ENCODE results near the gene ADAM23.
"Not testable (repeated sequence)": the region's sequence is repeated elsewhere in the genome, so short reads cannot be mapped to it uniquely, and the experiment has no call there.

ADAM23 gene

GRCh38 chr2:206442833-206443734 lies at the start of gene ADAM23:
Gene ADAM23 (plus strand): TSS chr2:206443532. CDS start chr2:206443867, 335 bp downstream.
- peak; percentile 61 for DNase-seq

- DNase-seq = no peak
These were observed 47.1 kb upstream of the ADAM23 start for GRCh38 chr2:206396211-206396610.

GRCh38 chr2:206402956-206403569 lies 40.3 kb upstream of the ADAM23 start:
- not testable (repeated sequence) for DNase-seq

- DNase-seq = no peak
These were observed 34.7 kb upstream of the ADAM23 start for GRCh38 chr2:206408323-206409320.

GRCh38 chr2:206410714-206411113 lies 32.6 kb upstream of the ADAM23 start:
- DNase-seq = no peak

GRCh38 chr2:206415618-206416243 lies 27.6 kb upstream of the ADAM23 start:
- DNase-seq = no peak

GRCh38 chr2:206418968-206419367 lies 24.4 kb upstream of the ADAM23 start:
- no peak for DNase-seq

GRCh38 chr2:206420721-206421120 lies 22.6 kb upstream of the ADAM23 start:
- DNase-seq = no peak

- DNase-seq = no peak
These were observed 20.8 kb upstream of the ADAM23 start for GRCh38 chr2:206422493-206422892.

GRCh38 chr2:206423147-206423546 lies 20.2 kb upstream of the ADAM23 start:
- DNase-seq = no peak

GRCh38 chr2:206424134-206424533 lies 19.2 kb upstream of the ADAM23 start:
- DNase-seq = no peak

GRCh38 chr2:206428783-206429182 lies 14.5 kb upstream of the ADAM23 start:
- no peak for DNase-seq

- no peak for DNase-seq
These were observed 12.9 kb upstream of the ADAM23 start for GRCh38 chr2:206430452-206430851.

- DNase-seq = no peak
These were observed 11.9 kb upstream of the ADAM23 start for GRCh38 chr2:206431439-206431838.

- no peak for DNase-seq
These were observed 10.9 kb upstream of the ADAM23 start for GRCh38 chr2:206432193-206433082.

GRCh38 chr2:206433190-206433589 lies 10.1 kb upstream of the ADAM23 start:
- no peak for DNase-seq

- no peak for DNase-seq
These were observed 9.6 kb upstream of the ADAM23 start for GRCh38 chr2:206433686-206434085.

- DNase-seq = no peak
These were observed 7.6 kb upstream of the ADAM23 start for GRCh38 chr2:206435742-206436141.

GRCh38 chr2:206438196-206438724 lies 5.1 kb upstream of the ADAM23 start:
- DNase-seq = no peak

GRCh38 chr2:206442474-206442832 lies 879 bp upstream of the ADAM23 start:
- DNase-seq = no peak

Measured in NCI-H1092 treated with DMSO at 0.1 percent for 48 hours (cell line).